ENCODE measurements around the gene KRT82.
"Not testable (repeated sequence)": the region's sequence is repeated elsewhere in the genome, so short reads cannot be mapped to it uniquely, and the experiment has no call there.

Gene KRT82

GRCh38 chr12:52356762-52357580 is 49.2 kb downstream of the KRT82 start:
- no peak for DNase-seq

- no peak for DNase-seq
Measured at GRCh38 chr12:52356031-52356761, 49.9 kb downstream of the KRT82 start.

GRCh38 chr12:52355176-52355575 is 51.0 kb downstream of the KRT82 start:
- no peak for DNase-seq

GRCh38 chr12:52354200-52354599 is 51.9 kb downstream of the KRT82 start:
- DNase-seq: no peak

GRCh38 chr12:52353766-52354165 is 52.4 kb downstream of the KRT82 start:
- no peak for DNase-seq

GRCh38 chr12:52352951-52353350 is 53.2 kb downstream of the KRT82 start:
- no peak for DNase-seq

GRCh38 chr12:52351196-52352059 is 54.7 kb downstream of the KRT82 start:
- no peak for DNase-seq

GRCh38 chr12:52350786-52351185 is 55.3 kb downstream of the KRT82 start:
- DNase-seq: no peak

- no peak for DNase-seq
Measured at GRCh38 chr12:52350021-52350620, 56.0 kb downstream of the KRT82 start.

- no peak for DNase-seq
Measured at GRCh38 chr12:52349196-52349595, 56.9 kb downstream of the KRT82 start.

GRCh38 chr12:52347551-52348510 is 58.3 kb downstream of the KRT82 start:
- DNase-seq: no peak

- no peak for DNase-seq
Measured at GRCh38 chr12:52347016-52347415, 59.1 kb downstream of the KRT82 start.

GRCh38 chr12:52346593-52346992 is 59.5 kb downstream of the KRT82 start:
- DNase-seq: no peak

- not testable (repeated sequence) for DNase-seq
Measured at GRCh38 chr12:52345041-52345440, 61.1 kb downstream of the KRT82 start.

GRCh38 chr12:52344111-52344510 is 62.0 kb downstream of the KRT82 start:
- DNase-seq: no peak
